H1 (cell line): ENCODE measurements around the gene TMEM140. TPM values are rescaled to one million over a fixed set of nuclear protein-coding genes. Genes with fewer than 3 reads are reported as not detected.

Source experiments
- CBX5 ChIP-seq: fragments of 300-800, 300-1000 bp; sonication (generic); IDR thresholded peaks from 2 replicates; pipeline ENCODE4 v1.7.1; 2016; ENCODE audit warnings: antibody characterized with exemption, low read length, low read depth
- GTF2F1 ChIP-seq: IDR thresholded peaks from 2 replicates; pipeline ENCODE4 v1.6.1; 2012; ENCODE audit warnings: low read depth, low read length, improper control_type of control experiment, borderline replicate concordance
- MAFK ChIP-seq: IDR thresholded peaks from 2 replicates; pipeline ENCODE4 v1.6.1; 2012; ENCODE audit warnings: low read depth, mild to moderate bottlenecking, improper control_type of control experiment, low read length
- RAD21 ChIP-seq, 2 experiments: IDR thresholded peaks in 1 of 2; conservative IDR thresholded peaks in 1 of 2; 2 replicates each; pipeline ENCODE4 v1.6.1; 2011; ENCODE audit warnings: low read depth in 2 of 2, low read length in 2 of 2, improper control_type of control experiment in 1 of 2, inconsistent platforms in 1 of 2, mild to moderate bottlenecking in 1 of 2, moderate library complexity in 1 of 2
- TAF1 ChIP-seq: IDR thresholded peaks from 2 replicates; pipeline ENCODE4 v1.6.1; 2011; ENCODE audit warnings: mild to moderate bottlenecking, low read depth, low read length
- TCF12 ChIP-seq: IDR thresholded peaks from 2 replicates; pipeline ENCODE4 v1.6.1; 2011; ENCODE audit warnings: low read depth, mild to moderate bottlenecking, low read length
- polyA plus RNA-seq, 7 experiments: library from polyadenylated mRNA; depleted of rRNA in 3 of 7; stranded (reverse) in 5 of 7; unstranded in 2 of 7; fragments of >200 nt in 5 of 7; fragments of 200-250 nt in 2 of 7; gene quantifications; 1 replicate in 5 of 7; 2 replicates in 1 of 7; 4 replicates in 1 of 7; pipeline versions ENCODE4 v1.2.1 to v1.2.3, GENCODE V29; 2011 to 2013; ENCODE audit warnings: missing spikeins in 2 of 7, mixed read lengths in 2 of 7
- total RNA-seq: library from RNA; stranded (reverse); fragmentation: NEBNext Ultra II Directional; extraction: Animal tissue kit (Norgen Biotek cat#: 25700); gene quantifications from 2 replicates; pipeline ENCODE4 v1.2.1, GENCODE V29; 2021

The TMEM140 gene
- total and polyA plus RNA-seq, 2 of the 8 experiments (the other 6 are each of a cell fraction or from before 2014, with no cell fraction given), result not detected

DNA sequence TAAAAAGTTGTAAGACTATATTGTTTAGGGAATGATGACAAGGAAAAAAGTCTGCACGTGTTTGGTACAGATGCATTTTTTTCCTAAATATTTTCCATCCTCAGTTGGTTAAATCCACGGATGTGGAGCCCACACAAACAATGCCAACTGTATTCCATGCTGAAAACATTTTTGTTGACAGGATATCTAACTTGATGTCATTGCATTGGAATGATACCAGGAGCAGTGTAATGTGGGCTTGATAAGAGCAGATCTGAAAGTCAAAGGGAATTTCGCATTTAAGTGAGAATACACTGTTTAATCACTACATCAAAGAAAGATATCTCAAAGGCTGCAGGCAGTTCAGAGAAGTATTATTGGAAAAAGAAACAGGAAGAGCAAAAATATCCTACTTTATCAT lies 49.5 kb upstream of the TMEM140 start (continued):
- TF ChIP-seq TAF1, result no peak
- no peak for TF ChIP-seq RAD21 (IDR thresholded peaks at IDR 0.05 in 1 of 2, conservative IDR thresholded peaks at IDR 0.05 in 1 of 2; ENCODE audit: low read depth in 2 of 2, low read length in 2 of 2)
- no peak for TF ChIP-seq GTF2F1
- TF ChIP-seq CBX5, result no peak
- no peak for TF ChIP-seq TCF12
- no peak for TF ChIP-seq MAFK
